Measurements from ENCODE around the gene EHBP1. TPM values are rescaled to one million over a fixed set of nuclear protein-coding genes. Genes with fewer than 3 reads are reported as not detected.

EHBP1 gene
- total RNA-seq, result 10 to 100 TPM; 22.4 to 33.4 (median 28.3) TPM
- 42.2 TPM for total RNA-seq (2013)

DNA sequence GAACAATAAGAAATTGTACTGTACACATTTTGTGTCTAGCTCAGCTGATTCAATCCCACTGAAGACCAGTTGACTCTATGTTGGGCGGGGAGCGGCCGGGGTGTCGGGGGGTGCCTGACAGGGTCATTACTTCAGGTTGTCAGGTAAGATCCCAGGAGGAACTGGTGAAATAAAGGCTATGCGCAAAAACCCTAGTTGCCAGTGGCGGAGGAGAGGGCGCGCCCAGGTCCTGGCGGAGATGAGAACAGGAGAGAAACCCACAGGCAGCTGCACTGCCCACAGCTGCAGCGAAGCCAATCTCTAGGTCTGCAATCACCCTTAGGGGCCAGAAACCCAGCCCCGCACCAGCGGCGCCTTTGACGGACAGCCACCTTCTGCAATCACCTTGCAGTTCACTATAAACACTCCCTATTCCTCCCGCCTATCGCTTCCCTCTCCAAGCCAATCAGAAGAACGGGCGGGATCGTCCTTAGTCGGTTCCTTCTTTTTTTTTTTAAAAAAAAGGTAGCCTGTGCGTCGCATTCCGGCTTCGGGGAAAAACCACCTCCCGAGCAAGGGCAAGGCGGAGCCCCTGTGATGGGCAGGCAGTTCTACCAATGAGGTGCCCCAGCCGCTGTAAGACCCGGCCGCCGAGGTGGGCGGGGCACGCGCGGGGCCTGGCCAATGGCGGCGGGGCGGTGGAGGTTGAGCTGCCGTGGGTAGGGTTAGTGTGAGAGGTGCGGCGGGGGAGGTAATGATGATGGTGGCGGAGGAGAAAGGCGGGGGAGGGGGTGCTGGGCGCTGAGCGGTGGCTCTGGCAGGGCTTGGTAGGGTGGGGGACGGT, at the start of gene EHBP1:
Gene EHBP1 (plus strand): TSS at position 707 of the 823 bp plus-strand sequence. CDS start 1,479 bp downstream, outside the sequence.
- no peaks in the 10 kb centered on the region for H3K27me3 ChIP-seq (ENCODE audit: control insufficient read depth, insufficient read depth, low read length)
- peak within 1 kb of the TSS; percentile 60 to 90 for H3K27ac Mint-ChIP-seq
- peak within 1 kb of the TSS; percentile 59 for H3K4me3 ChIP-seq (ENCODE audit: low read length)
- H3K36me3 ChIP-seq (ENCODE audit: control insufficient read depth, insufficient read depth, low read length), result no peaks in the 10 kb centered on the region
- peaks cover 30 to 38% of the 10 kb centered on the region in 2 donors for H3K4me1 Mint-ChIP-seq
- intact Hi-C loops (cut with micrococcal nuclease), result loop anchor here (5.0 to 10.0 kb wide), 2 partner anchors 818 to 880 kb away; partner anchors contain the start of genes CCT4, MDH1 and WDPCP
- peak within 1 kb of the TSS; percentile 29 for H3K27ac ChIP-seq (ENCODE audit: low read length)
- ATAC-seq (peak; percentile 96 to 99 (median 96)), DNase-seq (peak; percentile 97 to 98)
- peak within 1 kb of the TSS; percentile 91 for H3K4me3 Mint-ChIP-seq
- under 1% methylated on average over 45 of the region's 45 CpGs for WGBS (ENCODE audit: insufficient coverage)
- H3K9me3 Mint-ChIP-seq, result no peaks in the 10 kb centered on the region
- peaks cover 15% of the 10 kb centered on the region for H3K4me1 ChIP-seq (ENCODE audit: control insufficient read depth, insufficient read depth, low read length)
- H3K36me3 Mint-ChIP-seq, result no peaks in the 10 kb centered on the region
- TF ChIP-seq, protein P1, sequence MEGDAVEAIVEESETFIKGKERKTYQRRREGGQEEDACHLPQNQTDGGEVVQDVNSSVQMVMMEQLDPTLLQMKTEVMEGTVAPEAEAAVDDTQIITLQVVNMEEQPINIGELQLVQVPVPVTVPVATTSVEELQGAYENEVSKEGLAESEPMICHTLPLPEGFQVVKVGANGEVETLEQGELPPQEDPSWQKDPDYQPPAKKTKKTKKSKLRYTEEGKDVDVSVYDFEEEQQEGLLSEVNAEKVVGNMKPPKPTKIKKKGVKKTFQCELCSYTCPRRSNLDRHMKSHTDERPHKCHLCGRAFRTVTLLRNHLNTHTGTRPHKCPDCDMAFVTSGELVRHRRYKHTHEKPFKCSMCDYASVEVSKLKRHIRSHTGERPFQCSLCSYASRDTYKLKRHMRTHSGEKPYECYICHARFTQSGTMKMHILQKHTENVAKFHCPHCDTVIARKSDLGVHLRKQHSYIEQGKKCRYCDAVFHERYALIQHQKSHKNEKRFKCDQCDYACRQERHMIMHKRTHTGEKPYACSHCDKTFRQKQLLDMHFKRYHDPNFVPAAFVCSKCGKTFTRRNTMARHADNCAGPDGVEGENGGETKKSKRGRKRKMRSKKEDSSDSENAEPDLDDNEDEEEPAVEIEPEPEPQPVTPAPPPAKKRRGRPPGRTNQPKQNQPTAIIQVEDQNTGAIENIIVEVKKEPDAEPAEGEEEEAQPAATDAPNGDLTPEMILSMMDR (IDR thresholded peaks at IDR 0.05), result no peak
- H3K27me3 Mint-ChIP-seq (ENCODE audit: low read depth in 2 of 2), result no peaks in the 10 kb centered on the region
- no peaks in the 10 kb centered on the region for H3K9me3 ChIP-seq (ENCODE audit: control insufficient read depth, insufficient read depth, low read length)

DNA sequence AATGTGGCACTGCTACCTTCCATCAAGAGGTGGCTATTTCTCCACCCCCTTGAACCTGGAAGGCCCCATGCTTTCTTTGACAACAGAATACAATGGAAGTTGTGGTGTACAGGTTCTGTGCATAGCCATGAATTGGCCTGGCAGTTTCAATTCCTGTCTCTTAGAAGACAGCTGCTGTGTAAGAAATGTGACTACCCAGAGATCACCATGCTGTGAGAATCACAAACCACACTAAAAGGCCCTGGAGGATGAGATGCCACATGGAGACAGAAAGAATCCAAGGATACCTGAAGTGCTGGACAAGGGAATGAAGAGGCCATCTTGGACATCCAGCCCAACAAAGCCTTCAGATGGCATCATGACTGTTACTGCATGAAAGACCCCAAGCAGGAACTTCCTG, 47.7 kb upstream of the EHBP1 start:
- Histone ChIP-seq H3K4me1 (ENCODE audit: control insufficient read depth, insufficient read depth, low read length) (no peaks in the 10 kb centered on the region), H3K27ac (ENCODE audit: low read length) (no peak overlapping the region), H3K4me3 (ENCODE audit: low read length) (no peak overlapping the region), H3K9me3 (ENCODE audit: control insufficient read depth, insufficient read depth, low read length) (no peaks in the 10 kb centered on the region), H3K27me3 (ENCODE audit: control insufficient read depth, insufficient read depth, low read length) (no peaks in the 10 kb centered on the region), H3K36me3 (ENCODE audit: control insufficient read depth, insufficient read depth, low read length) (no peaks in the 10 kb centered on the region)
- Mint-ChIP-seq H3K27me3 (ENCODE audit: low read depth in 2 of 2) (peaks cover 0 to 2% of the 10 kb centered on the region in 2 donors), H3K4me3 (no peak overlapping the region), H3K36me3 (no peaks in the 10 kb centered on the region), H3K4me1 (peaks cover 0 to 5% of the 10 kb centered on the region in 2 donors), H3K9me3 (no peaks in the 10 kb centered on the region), H3K27ac (no peak overlapping the region)
- ATAC-seq (no peak), DNase-seq (no peak)
- intact Hi-C loops (cut with micrococcal nuclease), result no loop called here
- TF ChIP-seq, protein P1 (IDR thresholded peaks at IDR 0.05), result no peak

DNA sequence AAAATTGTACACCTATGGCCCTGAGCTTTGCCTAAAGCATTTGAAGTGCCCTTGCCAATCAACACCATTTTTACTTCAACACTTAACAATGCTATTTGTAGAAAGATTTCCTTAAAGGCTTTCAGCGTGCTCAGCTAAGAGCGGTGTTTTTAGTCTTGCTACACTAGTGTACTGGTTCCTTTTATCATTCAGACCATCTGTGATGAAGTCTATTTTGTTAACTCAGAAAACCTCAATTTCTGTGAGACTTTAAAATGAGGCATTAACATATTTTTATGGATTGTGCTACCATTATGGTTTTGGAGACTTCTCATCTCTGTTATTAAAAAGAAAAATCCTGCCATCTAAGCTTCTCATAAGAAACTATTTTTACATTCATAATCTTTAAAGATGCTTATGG, 46.6 kb upstream of the EHBP1 start:
- H3K27me3 Mint-ChIP-seq (ENCODE audit: low read depth in 2 of 2), result peaks cover 4 to 6% of the 10 kb centered on the region in 2 donors

More for the DNA sequence above, 46.6 kb upstream of the EHBP1 start:
- H3K9me3 Mint-ChIP-seq, result no peaks in the 10 kb centered on the region
- Histone ChIP-seq H3K27me3 (ENCODE audit: control insufficient read depth, insufficient read depth, low read length) (no peaks in the 10 kb centered on the region), H3K27ac (ENCODE audit: low read length) (no peak overlapping the region), H3K36me3 (ENCODE audit: control insufficient read depth, insufficient read depth, low read length) (no peaks in the 10 kb centered on the region), H3K9me3 (ENCODE audit: control insufficient read depth, insufficient read depth, low read length) (no peaks in the 10 kb centered on the region), H3K4me3 (ENCODE audit: low read length) (no peak overlapping the region), H3K4me1 (ENCODE audit: control insufficient read depth, insufficient read depth, low read length) (no peaks in the 10 kb centered on the region)
- DNase-seq, result no peak
- H3K27ac Mint-ChIP-seq, result no peak overlapping the region
- intact Hi-C loops (cut with micrococcal nuclease), result no loop called here
- TF ChIP-seq, protein P1 (IDR thresholded peaks at IDR 0.05), result no peak
- no peak for ATAC-seq
- H3K4me1 Mint-ChIP-seq, result peaks cover 0 to 5% of the 10 kb centered on the region in 2 donors
- H3K4me3 Mint-ChIP-seq, result no peak overlapping the region
- no peaks in the 10 kb centered on the region for H3K36me3 Mint-ChIP-seq
- WGBS (ENCODE audit: insufficient coverage), result 88% methylated on average over 2 of the region's 2 CpGs
